ENCODE results near the gene ANKRD17.

ANKRD17 gene

DNA sequence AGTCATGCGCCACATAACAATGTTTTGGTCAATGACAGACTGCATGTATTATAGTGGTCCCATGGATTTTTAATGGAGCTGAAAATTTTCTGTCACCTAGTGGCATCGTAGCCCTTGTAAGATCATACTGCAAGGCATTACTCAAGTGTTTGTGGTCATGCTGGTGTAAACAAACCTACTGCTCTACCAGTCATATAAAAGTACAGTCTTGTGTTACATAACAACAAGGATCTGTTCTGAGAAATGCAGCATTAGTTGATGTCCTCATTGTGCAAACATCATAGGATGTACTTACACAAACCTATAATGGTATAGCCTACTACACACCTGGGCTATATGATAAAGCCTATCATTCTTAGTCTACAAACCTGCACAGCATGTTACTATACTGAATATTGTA is 223.7 kb downstream of the ANKRD17 start:
- H3K4me1 ChIP-seq (ENCODE audit: control insufficient read depth, insufficient read depth, low read length), result no peaks in the 10 kb centered on the region
- TF ChIP-seq, protein P1, sequence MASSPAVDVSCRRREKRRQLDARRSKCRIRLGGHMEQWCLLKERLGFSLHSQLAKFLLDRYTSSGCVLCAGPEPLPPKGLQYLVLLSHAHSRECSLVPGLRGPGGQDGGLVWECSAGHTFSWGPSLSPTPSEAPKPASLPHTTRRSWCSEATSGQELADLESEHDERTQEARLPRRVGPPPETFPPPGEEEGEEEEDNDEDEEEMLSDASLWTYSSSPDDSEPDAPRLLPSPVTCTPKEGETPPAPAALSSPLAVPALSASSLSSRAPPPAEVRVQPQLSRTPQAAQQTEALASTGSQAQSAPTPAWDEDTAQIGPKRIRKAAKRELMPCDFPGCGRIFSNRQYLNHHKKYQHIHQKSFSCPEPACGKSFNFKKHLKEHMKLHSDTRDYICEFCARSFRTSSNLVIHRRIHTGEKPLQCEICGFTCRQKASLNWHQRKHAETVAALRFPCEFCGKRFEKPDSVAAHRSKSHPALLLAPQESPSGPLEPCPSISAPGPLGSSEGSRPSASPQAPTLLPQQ (tag by site-specific recombination; IDR thresholded peaks at IDR 0.05), result no peak
- TF ChIP-seq ZEB2 (tag by site-specific recombination; IDR thresholded peaks at IDR 0.05) (no peak), ZBTB7A (tag by site-specific recombination; IDR thresholded peaks at IDR 0.05; ENCODE audit: low read depth) (no peak), ZNF571 (tag by site-specific recombination; IDR thresholded peaks at IDR 0.05) (no peak), ZNF626 (tag by site-specific recombination; IDR thresholded peaks at IDR 0.05) (no peak)
- no peak overlapping the region for H3K27ac ChIP-seq (ENCODE audit: extremely low read depth, low read depth, low read length)
- ChIA-PET CTCF (no interaction called here), POLR2A (no interaction called here)
- H3K36me3 ChIP-seq (ENCODE audit: control insufficient read depth in 2 of 2, insufficient read depth in 1 of 2, low read length in 2 of 2), result no peaks in the 10 kb centered on the region
- no peak overlapping the region for H3K4me3 ChIP-seq (ENCODE audit: low read depth, low read length)
- no peaks in the 10 kb centered on the region for H3K9me3 ChIP-seq (ENCODE audit: control insufficient read depth, insufficient read depth, low read depth, low read length)

- no peak for TF ChIP-seq ZNF416 (tag by site-specific recombination; IDR thresholded peaks at IDR 0.05)
- no peak for TF ChIP-seq ZNF112 (tag by site-specific recombination; IDR thresholded peaks at IDR 0.05)
- no peak for TF ChIP-seq PRDM6 (tag by site-specific recombination; IDR thresholded peaks at IDR 0.05)
- TF ChIP-seq ZNF660 (tag by site-specific recombination; IDR thresholded peaks at IDR 0.05), result no peak
- TF ChIP-seq ZNF529 (tag by site-specific recombination; IDR thresholded peaks at IDR 0.05; ENCODE audit: insufficient replicate concordance), result no peak
- no peak for TF ChIP-seq OVOL3 (tag by site-specific recombination; IDR thresholded peaks at IDR 0.05)
- TF ChIP-seq ZNF473 (tag by site-specific recombination; IDR thresholded peaks at IDR 0.05), result no peak
- no peak for TF ChIP-seq ZFHX2 (tag by site-specific recombination; conservative IDR thresholded peaks at IDR 0.05)
- no peak for TF ChIP-seq KLF16 (tag by site-specific recombination; IDR thresholded peaks at IDR 0.05)
- no peak for TF ChIP-seq WT1 (tag by site-specific recombination; IDR thresholded peaks at IDR 0.05)
- TF ChIP-seq, protein P2, sequence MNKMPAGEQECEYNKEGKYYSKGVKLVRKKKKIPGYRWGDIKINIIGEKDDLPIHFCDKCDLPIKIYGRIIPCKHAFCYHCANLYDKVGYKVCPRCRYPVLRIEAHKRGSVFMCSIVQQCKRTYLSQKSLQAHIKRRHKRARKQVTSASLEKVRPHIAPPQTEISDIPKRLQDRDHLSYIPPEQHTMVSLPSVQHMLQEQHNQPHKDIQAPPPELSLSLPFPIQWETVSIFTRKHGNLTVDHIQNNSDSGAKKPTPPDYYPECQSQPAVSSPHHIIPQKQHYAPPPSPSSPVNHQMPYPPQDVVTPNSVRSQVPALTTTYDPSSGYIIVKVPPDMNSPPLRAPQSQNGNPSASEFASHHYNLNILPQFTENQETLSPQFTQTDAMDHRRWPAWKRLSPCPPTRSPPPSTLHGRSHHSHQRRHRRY (tag by site-specific recombination; IDR thresholded peaks at IDR 0.05), result no peak
- no peak for TF ChIP-seq ZNF292 (tag by site-specific recombination; IDR thresholded peaks at IDR 0.05; ENCODE audit: borderline replicate concordance, low read depth)
- no peak for TF ChIP-seq HOXC10 (CRISPR knock-in tag; IDR thresholded peaks at IDR 0.05)
- no peak for TF ChIP-seq ZNF184 (tag by site-specific recombination; IDR thresholded peaks at IDR 0.05)
- Histone ChIP-seq H3K9me3 (ENCODE audit: control insufficient read depth, insufficient read depth, low read depth, low read length) (no peaks in the 10 kb centered on the region), H3K27ac (ENCODE audit: extremely low read depth, low read depth, low read length) (no peak overlapping the region), H3K36me3 (ENCODE audit: control insufficient read depth in 2 of 2, insufficient read depth in 1 of 2, low read length in 2 of 2) (no peaks in the 10 kb centered on the region), H3K4me1 (ENCODE audit: control insufficient read depth, insufficient read depth, low read length) (no peaks in the 10 kb centered on the region), H3K4me3 (ENCODE audit: low read depth, low read length) (no peak overlapping the region)
- ChIA-PET POLR2A (interaction anchor here (0.6 kb wide), 1 partner anchor 155 kb away, joined by 3 read pairs; no protein-coding TSS in a partner anchor), CTCF (interaction anchor here (0.6 kb wide), 1 partner anchor 1835 kb away, joined by 3 read pairs; no protein-coding TSS in a partner anchor)
Observed at GRCh38 chr4:73028621-73029020, 230.0 kb downstream of the ANKRD17 start.
